Gastrocnemius medialis (tissue), 4 donors: ENCODE results near the gene LARGE1.

Source experiments
- CTCF ChIP-seq, 5 experiments: fragments of 450-650 bp in 3 of 5; fragments of 200-600 bp in 2 of 5; sonication (generic) in 2 of 5; IDR thresholded peaks in 4 of 5; conservative IDR thresholded peaks in 1 of 5; 1 replicate in 4 of 5; 2 replicates in 1 of 5; pipeline ENCODE4 v1.5.1; 2016 to 2019; ENCODE audit warnings: antibody characterized with exemption in 5 of 5, mild to moderate bottlenecking in 3 of 5, moderate library complexity in 3 of 5
- POLR2A ChIP-seq, 2 donors: fragments of 450-650 bp; IDR thresholded peaks; one replicate each; pipeline ENCODE4 v1.6.1; 2017; ENCODE audit warnings: antibody characterized with exemption in 2 of 2, mild to moderate bottlenecking in 2 of 2, moderate library complexity in 2 of 2

- TF ChIP-seq POLR2A (IDR thresholded peaks at IDR 0.05) (no peak), CTCF (IDR thresholded peaks at IDR 0.05 in 4 of 5, conservative IDR thresholded peaks at IDR 0.05 in 1 of 5) (no peak)
Observed at GRCh38 chr22:33493476-33494205, 426.6 kb downstream of the LARGE1 start.
